RWPE2 (cell line): ENCODE measurements around the gene LIMA1.
"Not testable (repeated sequence)": the region's sequence is repeated elsewhere in the genome, so short reads cannot be mapped to it uniquely, and the experiment has no call there.

ENCODE experiments used
- ATAC-seq: fragments of 200-7000 bp; cut with Tn5 transposase; 3 replicates; pipeline ENCODE4 v1.9.1; 2021; ENCODE audit warnings: low read depth
- DNase-seq: peaks from one replicate; pipeline ENCODE4 v3.0.0-alpha.2; 2020; ENCODE audit warnings: low spot score
- H3K27ac ChIP-seq: fragments of 450-650 bp; 2 replicates; pipeline ENCODE4 v1.5.1; 2017; ENCODE audit warnings: mild to moderate bottlenecking; ENCODE audit not compliant: poor library complexity, severe bottlenecking
- H3K27me3 ChIP-seq: fragments of 250-450 bp; sonication (Bioruptor Pico); 2 replicates; pipeline ENCODE4 v1.5.1; 2021; ENCODE audit warnings: mild to moderate bottlenecking, moderate library complexity; ENCODE audit not compliant: insufficient read depth, poor library complexity, severe bottlenecking
- H3K36me3 ChIP-seq: fragments of 250-450 bp; sonication (Bioruptor Pico); 2 replicates; pipeline ENCODE4 v1.5.1; 2020; ENCODE audit warnings: low read depth, mild to moderate bottlenecking, moderate library complexity
- H3K4me1 ChIP-seq: fragments of 250-450 bp; sonication (Bioruptor Pico); 2 replicates; pipeline ENCODE4 v1.5.1; 2021; ENCODE audit warnings: mild to moderate bottlenecking, moderate library complexity; ENCODE audit not compliant: insufficient read depth, poor library complexity, severe bottlenecking
- H3K4me3 ChIP-seq: fragments of 250-450 bp; sonication (Bioruptor Pico); 2 replicates; pipeline ENCODE4 v1.5.1; 2021; ENCODE audit warnings: mild to moderate bottlenecking, moderate library complexity; ENCODE audit not compliant: severe bottlenecking
- H3K9me3 ChIP-seq: fragments of 250-450 bp; sonication (Bioruptor Pico); 2 replicates; pipeline ENCODE4 v1.5.1; 2021; ENCODE audit warnings: mild to moderate bottlenecking, moderate library complexity; ENCODE audit not compliant: severe bottlenecking
- TF ChIP-seq, protein P1 (sequence below): fragments of 450-650 bp; IDR thresholded peaks from one replicate; pipeline ENCODE4 v1.5.1; 2017; ENCODE audit warnings: mild to moderate bottlenecking, moderate library complexity; ENCODE audit not compliant: poor library complexity, severe bottlenecking

The LIMA1 gene

DNA sequence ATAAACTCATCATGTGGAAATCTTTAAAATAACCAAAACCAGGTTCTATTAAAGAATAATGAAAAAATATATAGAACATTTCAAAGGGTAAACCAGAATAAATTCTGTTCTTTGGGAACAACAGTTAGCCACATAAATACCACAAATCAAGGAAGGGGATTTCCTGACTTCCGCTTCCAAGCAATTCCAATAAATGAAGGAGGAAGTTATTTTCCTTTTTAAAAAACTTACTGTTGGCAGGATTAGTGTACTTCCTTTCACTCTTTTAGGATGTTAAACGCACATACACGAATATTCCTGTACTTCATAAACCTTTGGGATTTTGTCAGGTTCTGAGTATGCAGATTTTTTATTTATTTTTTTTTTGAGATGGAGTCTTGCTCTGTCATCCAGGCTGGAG, 13.7 kb upstream of the LIMA1 start:
- Histone ChIP-seq H3K36me3 (no peaks in the 10 kb centered on the region), H3K4me3 (no peak overlapping the region), H3K9me3 (no peaks in the 10 kb centered on the region), H3K27me3 (no peaks in the 10 kb centered on the region), H3K4me1 (peaks cover 4% of the 10 kb centered on the region), H3K27ac (no peak overlapping the region)
- TF ChIP-seq, protein P1, sequence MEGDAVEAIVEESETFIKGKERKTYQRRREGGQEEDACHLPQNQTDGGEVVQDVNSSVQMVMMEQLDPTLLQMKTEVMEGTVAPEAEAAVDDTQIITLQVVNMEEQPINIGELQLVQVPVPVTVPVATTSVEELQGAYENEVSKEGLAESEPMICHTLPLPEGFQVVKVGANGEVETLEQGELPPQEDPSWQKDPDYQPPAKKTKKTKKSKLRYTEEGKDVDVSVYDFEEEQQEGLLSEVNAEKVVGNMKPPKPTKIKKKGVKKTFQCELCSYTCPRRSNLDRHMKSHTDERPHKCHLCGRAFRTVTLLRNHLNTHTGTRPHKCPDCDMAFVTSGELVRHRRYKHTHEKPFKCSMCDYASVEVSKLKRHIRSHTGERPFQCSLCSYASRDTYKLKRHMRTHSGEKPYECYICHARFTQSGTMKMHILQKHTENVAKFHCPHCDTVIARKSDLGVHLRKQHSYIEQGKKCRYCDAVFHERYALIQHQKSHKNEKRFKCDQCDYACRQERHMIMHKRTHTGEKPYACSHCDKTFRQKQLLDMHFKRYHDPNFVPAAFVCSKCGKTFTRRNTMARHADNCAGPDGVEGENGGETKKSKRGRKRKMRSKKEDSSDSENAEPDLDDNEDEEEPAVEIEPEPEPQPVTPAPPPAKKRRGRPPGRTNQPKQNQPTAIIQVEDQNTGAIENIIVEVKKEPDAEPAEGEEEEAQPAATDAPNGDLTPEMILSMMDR: no peak
- no peak for ATAC-seq
- no peak for DNase-seq

DNA sequence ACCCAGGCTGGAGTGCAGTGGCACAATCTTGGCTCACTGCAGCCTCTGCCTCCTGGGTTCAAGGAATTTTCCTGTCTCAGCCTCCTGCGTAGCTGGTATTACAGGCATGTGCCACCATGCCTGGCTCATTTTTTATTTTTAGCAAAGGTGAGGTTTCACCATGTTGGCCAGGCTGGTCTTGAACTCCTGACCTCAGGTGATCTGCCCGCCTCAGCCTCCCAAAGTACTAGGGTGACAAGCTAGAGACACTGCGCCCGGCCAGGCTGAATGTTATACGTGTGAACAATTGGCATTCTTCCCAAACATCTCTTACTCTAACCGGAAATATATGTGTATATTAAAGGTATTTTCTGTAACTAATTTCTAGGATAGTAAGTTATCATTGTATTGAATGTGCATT, 13.2 kb upstream of the LIMA1 start:
- no peak overlapping the region for H3K27ac ChIP-seq
- no peak overlapping the region for H3K4me3 ChIP-seq
- peaks cover 3% of the 10 kb centered on the region for H3K9me3 ChIP-seq
- no peaks in the 10 kb centered on the region for H3K27me3 ChIP-seq
- TF ChIP-seq, protein P1: no peak
- peaks cover 4% of the 10 kb centered on the region for H3K4me1 ChIP-seq
- no peaks in the 10 kb centered on the region for H3K36me3 ChIP-seq
- ATAC-seq (no peak), DNase-seq (no peak)

DNA sequence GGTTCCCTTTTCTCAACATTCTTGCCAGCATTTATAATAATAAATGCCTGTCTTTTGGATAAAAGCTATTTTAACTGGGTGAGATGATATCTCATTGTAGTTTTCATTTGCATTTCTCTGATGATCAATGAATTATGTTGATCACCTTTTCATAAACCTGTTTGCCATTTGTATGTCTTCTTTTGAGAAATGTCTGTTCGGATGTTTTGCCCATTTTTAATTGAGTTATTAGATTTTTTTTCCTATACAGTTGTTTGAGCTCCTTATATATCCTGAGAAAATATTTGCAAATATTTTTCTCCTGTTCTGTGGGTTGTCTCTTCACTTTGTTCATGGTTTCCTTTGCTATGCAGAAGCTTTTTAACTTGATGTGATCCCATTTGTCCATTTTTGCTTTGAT, 8.1 kb upstream of the LIMA1 start:
- Histone ChIP-seq H3K27ac (no peak overlapping the region), H3K27me3 (no peaks in the 10 kb centered on the region), H3K4me1 (no peaks in the 10 kb centered on the region), H3K9me3 (peaks cover 7% of the 10 kb centered on the region), H3K36me3 (no peaks in the 10 kb centered on the region), H3K4me3 (no peak overlapping the region)
- ATAC-seq (no peak), DNase-seq (no peak)
- TF ChIP-seq, protein P1: no peak

DNA sequence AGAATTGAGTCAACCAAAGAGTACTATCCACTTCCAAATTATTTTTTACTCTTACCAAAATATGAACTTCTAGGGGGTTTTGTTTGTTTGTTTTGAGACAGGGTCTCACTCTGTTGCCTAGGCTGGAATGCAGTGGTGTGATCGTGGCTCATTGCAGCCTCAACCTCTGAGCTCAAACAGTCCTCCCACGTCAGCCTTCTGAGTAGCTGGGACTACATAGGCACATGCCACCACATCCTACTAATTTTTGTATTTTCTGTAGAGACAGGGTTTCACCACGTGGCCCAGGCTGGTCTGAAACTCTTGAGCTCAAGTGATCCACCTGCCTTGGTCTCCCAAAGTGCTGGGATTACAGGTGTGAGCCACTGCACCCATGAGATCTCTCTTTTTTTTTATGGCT, 7.4 kb upstream of the LIMA1 start:
- DNase-seq, H3K27ac ChIP-seq, H3K4me3 ChIP-seq, H3K9me3 ChIP-seq, ATAC-seq, H3K36me3 ChIP-seq, H3K4me1 ChIP-seq, H3K27me3 ChIP-seq: not testable (repeated sequence)

DNA sequence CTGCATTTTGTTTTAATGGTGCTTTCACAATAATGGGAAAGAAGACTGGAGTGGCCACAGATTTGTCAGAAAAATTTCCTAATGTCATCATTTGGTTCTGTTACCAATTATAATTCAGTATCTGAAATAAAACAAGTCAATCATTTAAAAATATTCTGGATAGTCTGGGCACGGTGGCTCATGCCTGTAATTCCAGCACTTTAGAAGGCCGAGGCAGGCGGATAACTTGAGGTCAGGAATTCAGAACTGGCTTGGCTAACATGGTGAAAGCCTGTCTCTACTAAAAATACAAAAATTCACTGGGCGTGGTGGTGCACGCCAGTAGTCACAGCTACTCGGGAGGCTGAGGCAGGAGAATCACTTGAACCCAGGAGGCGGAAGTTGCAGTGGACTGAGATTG, 4.0 kb upstream of the LIMA1 start:
- no peak overlapping the region for H3K4me3 ChIP-seq
- H3K9me3 ChIP-seq: peaks cover 7% of the 10 kb centered on the region
- TF ChIP-seq, protein P1: no peak
- H3K36me3 ChIP-seq: no peaks in the 10 kb centered on the region
- no peaks in the 10 kb centered on the region for H3K27me3 ChIP-seq
- peaks cover 6% of the 10 kb centered on the region for H3K4me1 ChIP-seq
- DNase-seq: no peak
- no peak for ATAC-seq
- no peak overlapping the region for H3K27ac ChIP-seq
